ENCODE results near the gene AP5M1.
"Not testable (repeated sequence)": the region's sequence is repeated elsewhere in the genome, so short reads cannot be mapped to it uniquely, and the experiment has no call there.

AP5M1 gene

DNA sequence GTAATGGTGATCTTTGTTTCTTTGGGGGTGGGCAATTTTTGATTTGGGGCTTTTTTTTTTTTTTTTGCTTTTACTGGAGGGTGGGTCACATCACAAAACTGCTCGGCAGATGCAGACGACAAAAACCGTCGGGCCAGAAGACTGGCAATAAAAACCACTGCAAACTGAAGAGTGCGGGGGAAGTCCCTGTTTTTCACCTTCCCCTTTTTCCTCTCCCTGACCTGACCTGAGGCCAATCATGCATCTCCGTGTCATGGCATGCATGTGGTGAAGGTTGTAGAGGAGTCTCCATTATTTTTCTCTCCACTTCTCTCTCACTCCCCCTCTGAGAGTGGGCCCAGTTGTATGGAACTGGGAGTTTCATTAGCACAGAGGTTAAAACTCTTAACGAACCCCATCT, 57.5 kb downstream of the AP5M1 start:
- Histone ChIP-seq H3K9ac (ENCODE audit: low read depth, low read length) (no peak overlapping the region), H3K27ac (ENCODE audit: low read length) (no peak overlapping the region), H3K9me3 (ENCODE audit: insufficient read depth, low read depth, low read length) (no peaks in the 10 kb centered on the region), H3K36me3 (ENCODE audit: insufficient read depth, low read depth, low read length) (no peaks in the 10 kb centered on the region), H3K4me3 (ENCODE audit: low read length) (no peak overlapping the region), H3K27me3 (ENCODE audit: insufficient read depth, low read length) (no peaks in the 10 kb centered on the region), H3K4me1 (ENCODE audit: insufficient read depth, low read length) (no peaks in the 10 kb centered on the region)

DNA sequence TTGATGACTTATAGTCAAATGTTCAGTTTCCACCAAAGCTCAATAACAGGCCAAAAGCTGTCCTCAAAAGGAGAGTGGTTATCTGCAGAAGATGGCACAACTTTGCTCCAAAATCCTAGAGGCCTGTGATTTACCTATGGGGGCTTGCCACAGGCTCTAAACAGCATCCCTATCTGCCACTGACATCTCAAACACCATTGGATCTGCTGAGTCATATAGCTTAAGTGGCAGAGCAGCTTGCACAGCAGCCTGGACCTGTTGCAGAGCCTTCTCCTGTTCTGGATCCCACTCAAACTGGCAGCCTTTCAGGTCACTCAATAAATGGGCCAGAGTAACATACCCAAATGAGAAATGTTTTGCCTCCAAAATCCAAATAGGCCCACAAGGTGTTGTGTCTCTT, 61.1 kb downstream of the AP5M1 start:
- H3K9me3 ChIP-seq (ENCODE audit: insufficient read depth, low read depth, low read length), result peaks cover 6% of the 10 kb centered on the region; the same call in 1 of the 2 replicates
- no peak overlapping the region for H3K27ac ChIP-seq (ENCODE audit: low read length)
- H3K36me3 ChIP-seq (ENCODE audit: insufficient read depth, low read depth, low read length), result no peaks in the 10 kb centered on the region
- H3K27me3 ChIP-seq (ENCODE audit: insufficient read depth, low read length), result no peaks in the 10 kb centered on the region
- H3K4me3 ChIP-seq (ENCODE audit: low read length), result no peak overlapping the region
- no peaks in the 10 kb centered on the region for H3K4me1 ChIP-seq (ENCODE audit: insufficient read depth, low read length)
- no peak overlapping the region for H3K9ac ChIP-seq (ENCODE audit: low read depth, low read length)

DNA sequence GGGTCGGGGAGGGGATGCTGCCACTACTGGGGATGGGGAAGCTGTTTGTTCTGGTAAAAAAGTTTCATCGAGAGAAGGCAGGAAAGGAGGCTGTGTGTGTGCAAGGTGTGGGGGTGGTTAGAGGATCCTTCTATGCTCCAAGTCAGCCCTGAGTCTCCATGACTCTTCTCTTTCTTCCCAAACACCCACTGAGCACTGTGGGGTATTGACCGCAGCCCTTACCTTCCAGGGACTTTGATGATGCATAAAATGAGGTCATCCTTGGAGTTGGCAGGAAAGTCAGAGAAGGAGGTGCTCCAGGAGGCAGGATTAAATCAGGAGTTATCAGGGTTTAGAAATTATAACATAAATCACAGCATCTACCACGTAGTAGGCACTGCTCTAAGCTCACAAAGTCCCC, 63.7 kb downstream of the AP5M1 start:
- H3K4me3 ChIP-seq (ENCODE audit: low read length); H3K27me3 ChIP-seq (ENCODE audit: insufficient read depth, low read length); H3K9me3 ChIP-seq (ENCODE audit: insufficient read depth, low read depth, low read length); H3K36me3 ChIP-seq (ENCODE audit: insufficient read depth, low read depth, low read length); H3K4me1 ChIP-seq (ENCODE audit: insufficient read depth, low read length); H3K9ac ChIP-seq (ENCODE audit: low read depth, low read length); H3K27ac ChIP-seq (ENCODE audit: low read length): not testable (repeated sequence)

DNA sequence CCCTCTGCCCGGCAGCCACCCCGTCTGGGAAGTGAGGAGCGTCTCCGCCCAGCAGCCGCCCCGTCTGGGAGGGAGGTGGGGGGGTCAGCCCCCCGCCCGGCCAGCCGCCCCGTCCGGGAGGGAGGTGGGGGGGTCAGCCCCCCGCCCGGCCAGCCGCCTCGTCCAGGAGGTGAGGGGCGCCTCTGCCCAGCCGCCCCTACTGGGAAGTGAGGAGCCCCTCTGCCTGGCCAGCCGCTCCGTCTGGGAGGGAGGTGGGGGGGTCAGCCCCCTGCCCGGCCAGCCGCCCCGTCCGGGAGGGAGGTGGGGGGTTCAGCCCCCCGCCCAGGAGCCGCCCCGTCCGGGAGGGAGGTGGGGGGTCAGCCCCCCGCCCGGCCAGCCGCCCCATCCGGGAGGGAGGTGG, 65.0 kb downstream of the AP5M1 start:
- not testable (repeated sequence) for H3K9ac ChIP-seq (ENCODE audit: low read depth, low read length); H3K4me3 ChIP-seq (ENCODE audit: low read length); H3K27ac ChIP-seq (ENCODE audit: low read length); H3K9me3 ChIP-seq (ENCODE audit: insufficient read depth, low read depth, low read length); H3K36me3 ChIP-seq (ENCODE audit: insufficient read depth, low read depth, low read length); H3K4me1 ChIP-seq (ENCODE audit: insufficient read depth, low read length); H3K27me3 ChIP-seq (ENCODE audit: insufficient read depth, low read length)

DNA sequence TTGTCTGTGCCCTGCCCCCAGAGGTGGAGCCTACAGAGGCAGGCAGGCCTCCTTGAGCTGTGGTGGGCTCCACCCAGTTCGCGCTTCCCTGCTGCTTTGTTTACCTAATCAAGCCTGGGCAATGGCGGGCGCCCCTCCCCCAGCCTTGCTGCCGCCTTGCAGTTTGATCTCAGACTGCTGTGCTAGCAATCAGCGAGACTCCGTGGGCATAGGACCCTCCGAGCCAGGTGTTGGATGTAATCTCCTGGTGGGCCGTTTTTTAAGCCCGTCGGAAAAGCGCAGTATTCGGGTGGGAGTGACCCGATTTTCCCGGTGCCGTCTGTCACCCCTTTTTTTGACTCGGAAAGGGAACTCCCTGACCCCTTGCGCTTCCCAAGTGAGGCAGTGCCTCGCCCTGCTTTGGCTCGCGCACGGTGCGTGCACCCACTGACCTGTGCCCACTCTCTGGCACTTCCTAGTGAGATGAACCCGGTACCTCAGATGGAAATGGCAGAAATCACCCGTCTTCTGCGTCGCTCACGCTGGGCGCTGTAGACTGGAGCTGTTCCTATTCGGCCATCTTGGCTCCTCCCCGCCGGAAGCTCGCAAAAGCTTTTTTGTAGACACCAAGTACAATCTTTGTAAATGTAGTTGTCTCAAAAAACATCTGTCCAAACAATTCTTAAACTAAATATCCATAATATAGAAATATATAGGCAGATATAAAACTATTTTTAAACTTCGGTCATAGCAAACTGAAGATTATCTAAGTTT, 75.0 kb downstream of the AP5M1 start:
- H3K27ac ChIP-seq (ENCODE audit: low read length); H3K9me3 ChIP-seq (ENCODE audit: insufficient read depth, low read depth, low read length); H3K36me3 ChIP-seq (ENCODE audit: insufficient read depth, low read depth, low read length); H3K27me3 ChIP-seq (ENCODE audit: insufficient read depth, low read length); H3K9ac ChIP-seq (ENCODE audit: low read depth, low read length); H3K4me1 ChIP-seq (ENCODE audit: insufficient read depth, low read length): not testable (repeated sequence)
- peak overlapping the region; percentile 49; the same call in 1 of the 2 replicates for H3K4me3 ChIP-seq (ENCODE audit: low read length)

DNA sequence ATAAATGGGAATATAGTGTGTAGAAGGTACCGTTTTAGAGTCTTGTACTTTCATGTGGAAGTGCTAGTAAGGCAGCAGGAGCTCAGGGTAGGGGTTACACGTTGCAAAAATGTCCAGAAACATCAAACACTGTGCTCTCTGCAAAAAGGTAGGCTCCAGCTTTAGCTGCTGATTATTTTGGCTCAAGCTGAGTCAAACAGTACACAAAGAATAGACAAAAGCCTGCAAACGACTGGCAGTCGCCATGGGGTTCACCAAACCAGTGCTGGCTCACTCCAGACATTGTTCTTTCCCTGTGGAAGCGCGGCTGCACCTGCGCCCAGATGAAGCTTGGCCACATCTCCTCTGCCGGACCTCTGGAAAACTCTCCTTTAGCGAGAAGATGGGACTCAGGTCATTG, 76.3 kb downstream of the AP5M1 start:
- Histone ChIP-seq H3K36me3 (ENCODE audit: insufficient read depth, low read depth, low read length) (no peaks in the 10 kb centered on the region), H3K9ac (ENCODE audit: low read depth, low read length) (no peak overlapping the region), H3K27ac (ENCODE audit: low read length) (no peak overlapping the region), H3K4me1 (ENCODE audit: insufficient read depth, low read length) (no peaks in the 10 kb centered on the region), H3K9me3 (ENCODE audit: insufficient read depth, low read depth, low read length) (no peaks in the 10 kb centered on the region), H3K27me3 (ENCODE audit: insufficient read depth, low read length) (no peaks in the 10 kb centered on the region), H3K4me3 (ENCODE audit: low read length) (no peak overlapping the region)

DNA sequence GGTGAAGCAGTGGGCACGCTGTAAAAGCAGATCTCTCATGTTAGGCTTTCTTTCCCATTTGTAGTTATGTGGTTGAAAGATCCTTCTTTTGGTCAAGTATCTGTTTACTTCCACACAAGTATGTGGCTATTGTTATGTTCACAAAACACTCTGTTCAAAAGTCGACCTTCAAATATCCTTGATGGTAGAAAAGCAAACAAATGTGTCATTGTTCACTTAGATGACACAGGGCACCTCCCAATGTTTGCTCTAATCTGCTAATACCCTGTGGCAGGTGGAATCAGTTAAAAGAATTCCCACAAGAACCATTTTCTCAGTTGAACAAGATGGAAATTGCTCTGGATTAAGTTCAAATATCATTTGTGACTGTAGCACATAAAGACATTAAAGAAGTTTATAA, 78.0 kb downstream of the AP5M1 start:
- no peak overlapping the region for H3K27ac ChIP-seq (ENCODE audit: low read length)
- H3K9me3 ChIP-seq (ENCODE audit: insufficient read depth, low read depth, low read length), result no peaks in the 10 kb centered on the region
- H3K36me3 ChIP-seq (ENCODE audit: insufficient read depth, low read depth, low read length), result no peaks in the 10 kb centered on the region
- no peaks in the 10 kb centered on the region for H3K27me3 ChIP-seq (ENCODE audit: insufficient read depth, low read length)
- no peak overlapping the region for H3K4me3 ChIP-seq (ENCODE audit: low read length)
- H3K4me1 ChIP-seq (ENCODE audit: insufficient read depth, low read length), result no peaks in the 10 kb centered on the region
- H3K9ac ChIP-seq (ENCODE audit: low read depth, low read length), result no peak overlapping the region

Data from iPS-20b (cell line).